ENCODE results near the gene KCNT1. TPM values are rescaled to one million over a fixed set of nuclear protein-coding genes. Genes with fewer than 3 reads are reported as not detected.

The KCNT1 gene
- total RNA-seq, 1 experiment from 2014 or later = 0.17 TPM

DNA sequence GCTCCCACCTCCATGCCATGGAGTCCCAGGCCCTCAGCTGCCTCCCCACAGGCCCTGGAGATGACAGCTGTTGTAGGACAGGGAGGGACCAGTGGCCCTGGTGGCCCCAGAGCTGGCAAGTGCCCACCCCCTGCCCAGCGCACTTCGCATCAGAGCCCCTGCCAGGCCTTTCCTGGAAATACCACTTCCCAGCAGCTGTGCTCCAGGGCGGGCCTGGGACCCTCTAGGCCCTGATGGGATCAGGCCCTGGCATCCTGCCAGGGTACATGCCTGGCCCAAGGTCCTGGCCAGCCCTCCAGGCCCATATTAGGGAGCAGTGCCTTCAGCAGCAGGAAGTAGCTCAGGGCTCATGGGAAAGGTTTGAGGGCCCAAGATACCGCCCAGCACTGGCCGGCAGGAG, 2.5 kb downstream of the KCNT1 start:
- intact Hi-C loops (cut with micrococcal nuclease) = no loop called here
- Histone ChIP-seq H3K27me3 (ENCODE audit: insufficient read depth, low read length) (peaks cover 11% of the 10 kb centered on the region; the same call in 1 of the 2 replicates), H3K9me3 (ENCODE audit: control insufficient read depth in 1 of 2, insufficient read depth in 1 of 2, low read depth in 1 of 2, low read length in 2 of 2) (no peaks in the 10 kb centered on the region), H3K9me2 (ENCODE audit: insufficient read depth) (no peaks in the 10 kb centered on the region), H3K36me3 (ENCODE audit: control insufficient read depth in 1 of 2, insufficient read depth in 2 of 2, low read length in 2 of 2) (no peaks in the 10 kb centered on the region), H3K4me1 (ENCODE audit: control insufficient read depth in 1 of 2, insufficient read depth in 2 of 2, low read length in 2 of 2) (peaks cover 2 to 8% of the 10 kb centered on the region in 2 experiments; a peak in 3 of 4 replicates), H3K79me2 (ENCODE audit: insufficient read depth, low read length) (no peaks in the 10 kb centered on the region), H3K4me3 (replicated peaks in 1 of 2; ENCODE audit: low read depth in 1 of 2, low read length in 2 of 2) (no peak overlapping the region), H3K27ac (ENCODE audit: low read depth, low read length) (no peak overlapping the region), H4K20me1 (ENCODE audit: insufficient read depth) (no peaks in the 10 kb centered on the region), H3K4me2 (ENCODE audit: low read length) (no peak overlapping the region), H3K9ac (ENCODE audit: low read length) (no peak overlapping the region), H2AFZ (ENCODE audit: low read depth, low read length, poor library complexity, severe bottlenecking) (no peak overlapping the region)
- no TSS peak for BruUV-seq (replicated peaks)
- POLR2A ChIA-PET = no interaction called here
- DNase-seq (ENCODE audit: low read depth, low spot score) = no peak
- TF ChIP-seq ZBTB33 (IDR thresholded peaks at IDR 0.05; ENCODE audit: extremely low read depth, insufficient replicate concordance, low read length) (no peak), ZFX (IDR thresholded peaks at IDR 0.05) (no peak), EZH2phosphoT487 (IDR thresholded peaks at IDR 0.05; ENCODE audit: borderline replicate concordance) (no peak), JUND (IDR thresholded peaks at IDR 0.05) (no peak), ELF1 (IDR thresholded peaks at IDR 0.05; ENCODE audit: borderline replicate concordance, low read depth) (no peak), POLR2A (IDR thresholded peaks at IDR 0.05; ENCODE audit: borderline replicate concordance, extremely low read depth, insufficient read depth, insufficient read length) (no peak), CTCF (IDR thresholded peaks at IDR 0.05 in 2 of 3, conservative IDR thresholded peaks at IDR 0.05 in 1 of 3; ENCODE audit: borderline replicate concordance in 1 of 3, insufficient read depth in 1 of 3, low read depth in 2 of 3, low read length in 2 of 3) (no peak)
- TF ChIP-seq, protein P1, sequence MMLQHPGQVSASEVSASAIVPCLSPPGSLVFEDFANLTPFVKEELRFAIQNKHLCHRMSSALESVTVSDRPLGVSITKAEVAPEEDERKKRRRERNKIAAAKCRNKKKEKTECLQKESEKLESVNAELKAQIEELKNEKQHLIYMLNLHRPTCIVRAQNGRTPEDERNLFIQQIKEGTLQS (IDR thresholded peaks at IDR 0.05) = no peak
- no peak for ATAC-seq
- CTCF ChIA-PET = no interaction called here
- RAD21 ChIA-PET (ENCODE audit: low non-redundant PET in 1 of 2, low total read pairs in 2 of 2, uncharacterized antibody in 2 of 2, unreplicated experiment in 2 of 2) = no interaction called here

Data from HCT116 (cell line).